CD4-positive, alpha-beta T cell treated with Interferon gamma for 1 hour (primary cell): ENCODE results near the gene TMEM18.
"Not testable (repeated sequence)": the region's sequence is repeated elsewhere in the genome, so short reads cannot be mapped to it uniquely, and the experiment has no call there.

Experiments used
- DNase-seq: peaks from one replicate; pipeline ENCODE4 v3.0.0-alpha.2; 2020

Gene TMEM18

GRCh38 chr2:692767-693166, 15.6 kb upstream of the TMEM18 start:
- DNase-seq = no peak

GRCh38 chr2:691821-692761, 14.9 kb upstream of the TMEM18 start:
- no peak for DNase-seq

DNA sequence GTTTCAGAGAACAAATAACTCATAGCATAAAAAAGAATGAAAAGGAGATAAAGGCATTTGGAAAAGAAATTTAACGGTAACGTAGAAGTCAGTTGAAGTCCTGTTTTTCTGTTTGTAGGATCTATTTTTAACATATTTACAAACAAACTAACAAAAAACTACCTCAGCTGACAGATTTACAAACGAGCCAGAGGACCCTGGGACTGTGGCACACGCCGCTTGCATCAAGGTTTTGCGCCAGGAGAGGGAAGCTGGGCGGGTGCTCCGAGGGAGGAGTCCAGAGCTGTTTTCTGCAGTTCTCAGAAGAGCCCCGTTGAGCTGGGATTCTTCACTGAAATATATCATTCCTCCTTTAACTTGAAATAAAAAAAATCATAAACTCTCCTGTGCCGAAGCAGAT, 13.6 kb upstream of the TMEM18 start:
- no peak for DNase-seq

GRCh38 chr2:689877-690510, 12.8 kb upstream of the TMEM18 start:
- no peak for DNase-seq

DNA sequence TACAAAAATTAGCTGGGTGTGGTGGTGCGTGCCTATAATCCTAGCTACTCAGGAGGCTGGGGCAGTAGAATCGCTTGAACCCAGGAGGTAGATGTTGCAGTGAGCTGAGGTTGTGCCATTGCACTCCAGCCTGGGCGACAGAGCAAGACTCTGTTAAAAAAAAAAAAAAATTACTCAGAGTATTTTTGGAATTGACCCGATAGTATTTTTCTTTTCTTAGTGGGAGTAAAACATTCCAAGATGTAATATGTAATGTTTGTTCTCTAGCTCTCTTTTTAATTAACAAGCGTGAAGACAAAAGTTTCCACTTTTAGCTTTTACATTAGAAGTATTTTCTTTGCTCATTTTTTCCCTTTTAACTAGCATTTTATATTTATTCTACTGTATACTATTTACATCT, 12.0 kb upstream of the TMEM18 start:
- DNase-seq = no peak

GRCh38 chr2:688504-689076, 11.4 kb upstream of the TMEM18 start:
- no peak for DNase-seq

DNA sequence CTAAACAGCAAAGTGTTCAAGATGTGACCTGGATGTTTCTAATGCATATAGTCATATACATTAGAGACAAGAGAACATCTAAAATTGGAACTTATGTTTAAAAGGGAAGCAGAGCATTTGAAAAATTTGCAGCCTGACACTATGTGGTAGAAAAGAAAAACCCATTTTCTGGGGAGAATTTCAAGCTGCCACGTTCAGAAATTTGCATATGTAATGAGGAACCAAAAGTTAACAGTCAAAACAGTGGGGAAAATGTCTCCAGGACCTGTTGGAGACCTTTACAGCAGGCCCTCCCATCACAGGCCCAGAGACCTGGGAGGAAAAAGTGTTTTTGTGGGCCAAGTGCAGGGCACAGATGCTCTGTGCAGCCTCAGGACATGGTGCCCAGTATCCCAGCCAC, 8.2 kb upstream of the TMEM18 start:
- DNase-seq = no peak

DNA sequence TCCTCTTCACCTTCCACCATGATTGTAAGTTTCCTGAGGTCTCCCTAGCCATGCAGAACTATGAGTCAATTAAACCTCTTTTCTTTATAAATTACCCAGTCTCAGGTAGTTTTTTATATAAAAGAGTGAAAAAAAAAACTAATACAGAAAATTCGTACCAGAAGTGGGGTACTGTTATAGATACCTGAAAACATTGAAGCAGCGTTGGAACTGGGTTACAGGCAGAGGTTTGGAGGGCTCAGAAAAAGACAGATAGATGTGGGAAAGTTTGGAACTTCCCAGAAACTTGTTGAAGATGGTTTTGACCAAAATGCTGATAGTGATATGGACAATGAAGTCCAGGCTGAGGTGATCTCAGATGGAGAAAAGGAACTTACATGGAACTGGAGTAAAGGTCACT, 7.7 kb upstream of the TMEM18 start:
- not testable (repeated sequence) for DNase-seq

DNA sequence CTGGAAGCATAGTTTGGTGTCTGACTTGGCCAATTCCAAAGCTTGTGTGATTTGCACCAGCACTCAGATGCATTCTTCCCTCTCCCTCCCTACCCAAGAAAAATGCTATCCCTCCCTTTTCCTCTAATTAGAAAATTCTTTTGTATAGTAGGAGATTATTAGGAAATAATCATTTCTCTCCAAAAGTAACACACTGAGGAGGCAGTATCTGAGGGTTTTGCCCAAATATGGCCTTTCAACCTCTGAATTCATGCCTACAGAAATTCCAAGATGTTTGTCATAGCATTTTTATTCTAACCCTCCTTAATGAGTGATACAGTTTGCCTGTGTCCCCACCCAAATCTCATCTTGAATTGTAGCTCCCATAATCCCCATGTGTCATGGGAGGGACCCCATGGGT, 5.0 kb upstream of the TMEM18 start:
- no peak for DNase-seq

DNA sequence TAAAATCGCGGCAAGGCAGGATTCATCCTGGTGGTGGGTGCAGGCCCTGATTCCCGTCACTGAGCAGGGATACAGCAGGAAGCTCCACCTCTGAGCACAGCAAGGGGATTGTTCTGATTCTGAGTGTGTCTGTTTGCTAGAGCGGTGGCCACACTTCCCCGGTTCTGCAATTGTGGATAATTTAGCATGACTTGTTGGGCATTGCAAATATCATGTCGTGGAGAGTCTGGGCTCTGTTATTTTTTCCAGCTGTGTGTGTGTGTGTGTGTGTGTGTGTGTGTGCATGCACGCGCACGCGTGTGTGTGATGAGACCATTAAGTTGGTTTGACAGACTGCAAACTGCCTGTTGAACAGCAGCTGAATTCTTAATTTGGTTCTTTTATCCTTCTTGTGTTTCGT, 4.1 kb upstream of the TMEM18 start:
- no peak for DNase-seq

GRCh38 chr2:680496-680895, 3.3 kb upstream of the TMEM18 start:
- no peak for DNase-seq

GRCh38 chr2:678964-679363, 1.8 kb upstream of the TMEM18 start:
- no peak for DNase-seq

DNA sequence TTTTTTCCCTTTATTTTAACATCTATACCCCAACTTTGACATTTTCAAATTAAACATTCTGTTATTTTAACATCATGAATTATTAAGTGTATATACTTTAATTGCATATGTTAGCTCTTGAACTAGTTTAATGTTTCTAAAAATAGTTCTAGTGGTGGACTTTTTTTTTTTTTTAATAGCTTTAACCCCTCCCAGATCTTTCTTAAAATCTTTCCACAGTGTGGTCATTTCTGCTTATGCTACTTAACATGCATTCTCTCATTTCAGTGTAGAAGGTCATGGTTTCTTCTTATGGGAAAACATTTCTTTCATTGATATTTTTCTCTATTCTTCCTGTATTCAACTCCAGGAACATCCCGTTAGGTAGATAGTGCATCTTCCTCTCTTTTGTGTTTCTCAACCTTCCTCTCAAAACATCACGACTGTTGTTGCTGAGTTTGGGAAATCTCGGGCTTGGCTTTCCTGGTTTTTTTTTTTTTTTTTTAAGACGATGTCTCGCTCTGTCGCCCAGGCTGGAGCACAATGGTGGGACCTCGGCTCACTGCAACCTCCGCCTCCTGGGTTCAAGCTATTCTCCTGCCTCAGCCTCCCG, 849 bp upstream of the TMEM18 start:
- no peak for DNase-seq

DNA sequence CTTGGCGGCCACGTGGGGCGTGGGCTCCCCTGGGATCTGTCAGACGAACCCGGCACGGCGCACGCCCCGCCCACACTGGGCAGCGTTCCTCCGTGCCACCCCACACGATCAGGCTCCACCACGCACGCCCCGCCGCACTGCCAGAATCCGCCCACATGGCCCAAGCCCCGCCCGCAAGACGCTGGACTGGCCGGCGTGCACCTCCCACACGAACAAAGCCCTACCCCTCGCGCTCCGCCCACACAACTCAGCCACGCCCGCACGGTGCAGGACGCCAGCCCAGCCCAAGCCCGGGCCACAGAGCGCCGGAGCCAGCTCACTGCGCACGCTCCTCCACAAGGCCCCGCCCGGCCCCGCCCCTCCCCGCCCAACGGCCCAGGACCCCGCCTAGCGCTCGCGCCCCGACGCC, 555 bp downstream of the TMEM18 start:
- DNase-seq = peak; percentile 96

DNA sequence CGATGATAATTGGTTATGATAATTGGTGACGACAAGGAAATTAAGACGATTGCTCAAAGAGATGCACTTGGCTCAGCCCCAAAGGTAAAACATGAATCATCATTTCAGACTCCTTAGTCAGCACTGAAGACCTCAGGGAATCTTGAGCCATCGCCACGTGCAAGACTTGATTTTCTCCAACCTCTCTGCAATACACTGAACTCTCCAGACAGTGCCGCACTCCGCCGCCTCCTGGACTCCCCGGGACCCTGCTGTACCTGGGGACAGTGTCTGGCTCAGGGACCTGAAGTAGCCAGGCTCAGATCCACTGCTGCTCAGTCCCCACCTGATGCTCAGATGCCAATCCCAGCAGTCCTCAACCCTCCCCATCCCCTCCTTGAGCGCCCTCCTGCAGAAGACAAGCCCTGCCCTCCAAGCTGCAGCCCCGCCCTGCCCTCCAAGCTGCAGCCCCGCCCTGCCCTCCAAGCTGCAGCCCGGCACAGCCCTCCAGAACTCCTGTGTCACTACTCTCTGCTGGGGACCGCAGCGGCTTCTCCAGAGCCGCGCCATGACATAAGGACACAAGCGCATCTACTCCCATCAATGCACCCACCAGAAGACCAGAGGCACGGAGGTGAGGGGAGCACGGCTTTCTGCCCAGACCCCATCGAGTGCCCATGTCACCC, 1.1 kb downstream of the TMEM18 start:
- no peak for DNase-seq

DNA sequence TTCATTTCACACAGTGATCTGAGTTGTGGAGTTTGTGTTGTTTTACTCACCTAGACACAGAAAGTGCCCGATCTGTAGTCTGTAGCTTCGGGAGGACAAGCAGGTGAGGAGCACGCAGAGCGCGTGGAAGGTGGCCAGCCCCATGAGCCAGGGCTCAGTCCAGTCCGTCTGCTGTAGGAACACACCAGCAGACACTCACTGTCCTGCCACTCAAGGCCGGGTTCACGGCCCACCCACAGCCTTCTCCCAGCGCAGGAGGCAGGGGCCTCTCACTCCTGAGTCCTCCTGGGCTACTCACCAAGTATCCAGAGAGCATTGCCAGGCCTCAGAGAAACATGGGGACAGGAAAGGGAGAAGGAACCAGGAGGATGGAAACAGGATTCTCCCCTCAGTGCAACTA, 1.7 kb downstream of the TMEM18 start:
- DNase-seq = no peak

DNA sequence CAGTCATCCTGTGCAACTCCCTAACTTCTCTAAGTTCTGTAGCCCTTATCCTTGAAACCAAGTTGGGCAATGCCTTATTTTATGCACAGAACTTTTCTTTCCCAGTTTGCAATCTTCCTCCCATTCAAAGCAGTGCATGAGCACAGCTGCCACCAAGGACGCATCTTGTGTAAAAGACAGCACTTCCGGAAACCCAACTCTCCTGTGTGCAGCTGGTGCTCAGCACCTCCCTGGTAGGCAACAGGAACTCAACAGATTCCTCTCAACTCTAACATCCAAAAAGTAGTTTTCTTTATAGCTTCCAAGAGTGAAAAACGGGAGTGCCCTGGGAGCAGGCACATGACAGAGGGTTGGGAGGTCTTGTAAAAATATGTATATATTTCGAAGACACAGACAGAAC, 2.2 kb downstream of the TMEM18 start:
- no peak for DNase-seq

DNA sequence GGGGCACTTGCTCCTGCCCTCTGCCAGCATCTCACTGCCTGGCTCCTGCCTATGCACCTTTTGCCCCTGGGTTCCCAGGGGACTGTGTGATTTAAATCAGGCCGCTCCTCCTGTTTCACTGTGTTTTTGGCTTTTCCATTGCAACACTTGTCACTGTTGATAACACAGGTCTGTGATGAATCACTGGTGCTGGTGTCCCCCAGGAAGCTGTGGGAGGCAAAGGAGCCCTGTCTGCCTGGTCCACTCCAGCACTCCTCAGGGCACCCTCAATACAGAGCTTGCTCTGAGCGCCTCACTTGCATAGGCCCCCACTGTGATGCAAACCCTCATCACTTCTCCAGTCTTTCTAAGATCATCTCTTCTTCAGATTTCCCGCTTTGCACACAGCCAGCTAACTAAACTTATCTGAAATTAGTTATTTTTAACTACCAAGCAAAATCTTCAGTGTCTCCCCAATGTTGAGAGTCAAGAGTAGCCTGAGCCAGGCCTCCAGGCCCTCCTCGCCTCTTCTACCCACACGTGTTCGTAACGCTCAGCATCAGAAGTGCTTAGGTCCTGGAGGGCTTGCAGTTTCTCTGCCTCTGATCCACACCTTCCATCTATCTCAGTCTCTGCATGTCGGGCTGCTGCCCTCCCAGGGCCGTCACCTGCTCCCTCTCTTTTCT, 2.8 kb downstream of the TMEM18 start:
- no peak for DNase-seq

- no peak for DNase-seq
Measured at GRCh38 chr2:673615-674320, 3.4 kb downstream of the TMEM18 start.

GRCh38 chr2:673016-673415, 4.2 kb downstream of the TMEM18 start:
- DNase-seq = no peak

GRCh38 chr2:672606-672905, 4.7 kb downstream of the TMEM18 start:
- DNase-seq = no peak
